AG10803 (cell line): ENCODE results near the gene SOS1.

Source experiments
- DNase-seq: peaks from one replicate; pipeline ENCODE4 v3.0.0; 2010; ENCODE audit warnings: low read depth
- H3K4me3 ChIP-seq: 2 replicates; pipeline ENCODE4 v1.5.1; 2011; ENCODE audit warnings: mild to moderate bottlenecking, low read length, control low read depth
- TF ChIP-seq, protein P1 (sequence below): conservative IDR thresholded peaks from 2 replicates; pipeline ENCODE4 v1.5.1; 2011; ENCODE audit warnings: mild to moderate bottlenecking, low read length, control low read depth, inconsistent platforms

Gene SOS1

GRCh38 chr2:39099310-39099869, 21.5 kb downstream of the SOS1 start:
- no peak overlapping the region for H3K4me3 ChIP-seq
- TF ChIP-seq, protein P1, sequence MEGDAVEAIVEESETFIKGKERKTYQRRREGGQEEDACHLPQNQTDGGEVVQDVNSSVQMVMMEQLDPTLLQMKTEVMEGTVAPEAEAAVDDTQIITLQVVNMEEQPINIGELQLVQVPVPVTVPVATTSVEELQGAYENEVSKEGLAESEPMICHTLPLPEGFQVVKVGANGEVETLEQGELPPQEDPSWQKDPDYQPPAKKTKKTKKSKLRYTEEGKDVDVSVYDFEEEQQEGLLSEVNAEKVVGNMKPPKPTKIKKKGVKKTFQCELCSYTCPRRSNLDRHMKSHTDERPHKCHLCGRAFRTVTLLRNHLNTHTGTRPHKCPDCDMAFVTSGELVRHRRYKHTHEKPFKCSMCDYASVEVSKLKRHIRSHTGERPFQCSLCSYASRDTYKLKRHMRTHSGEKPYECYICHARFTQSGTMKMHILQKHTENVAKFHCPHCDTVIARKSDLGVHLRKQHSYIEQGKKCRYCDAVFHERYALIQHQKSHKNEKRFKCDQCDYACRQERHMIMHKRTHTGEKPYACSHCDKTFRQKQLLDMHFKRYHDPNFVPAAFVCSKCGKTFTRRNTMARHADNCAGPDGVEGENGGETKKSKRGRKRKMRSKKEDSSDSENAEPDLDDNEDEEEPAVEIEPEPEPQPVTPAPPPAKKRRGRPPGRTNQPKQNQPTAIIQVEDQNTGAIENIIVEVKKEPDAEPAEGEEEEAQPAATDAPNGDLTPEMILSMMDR, result no peak
- no peak for DNase-seq

DNA sequence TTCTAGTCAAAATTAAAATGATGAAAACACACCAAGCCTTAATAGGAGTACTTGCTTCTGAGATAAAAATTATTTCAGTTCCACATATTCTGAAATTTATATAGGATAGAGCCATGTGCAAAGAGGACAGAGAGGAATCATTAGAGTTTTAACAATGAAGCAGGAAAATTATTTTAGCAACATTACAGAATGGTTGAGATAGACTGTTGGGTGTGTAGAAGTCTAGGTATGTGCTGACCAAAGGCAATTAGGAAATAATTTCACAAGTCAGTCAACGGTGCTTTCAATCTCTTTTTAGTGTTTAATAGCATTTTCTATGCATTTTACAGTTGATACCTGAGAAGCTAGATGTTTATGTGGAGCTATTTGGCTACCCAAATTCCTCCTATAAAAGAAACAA, 25.2 kb downstream of the SOS1 start:
- DNase-seq, result no peak
- no peak overlapping the region for H3K4me3 ChIP-seq
- TF ChIP-seq, protein P1, result no peak

GRCh38 chr2:39094717-39095363, 26.0 kb downstream of the SOS1 start:
- peak; percentile 77 for DNase-seq
- TF ChIP-seq, protein P1, result no peak
- H3K4me3 ChIP-seq, result no peak overlapping the region

- TF ChIP-seq, protein P1, result no peak
- no peak overlapping the region for H3K4me3 ChIP-seq
- DNase-seq, result no peak
These were observed 27.5 kb downstream of the SOS1 start for GRCh38 chr2:39093218-39093898.

- TF ChIP-seq, protein P1, result no peak
- DNase-seq, result no peak
- H3K4me3 ChIP-seq, result no peak overlapping the region
These were observed 29.3 kb downstream of the SOS1 start for GRCh38 chr2:39091543-39091942.

- TF ChIP-seq, protein P1, result no peak
- H3K4me3 ChIP-seq, result no peak overlapping the region
- no peak for DNase-seq
These were observed 29.8 kb downstream of the SOS1 start for GRCh38 chr2:39091063-39091462.

- H3K4me3 ChIP-seq, result no peak overlapping the region
- DNase-seq, result no peak
- TF ChIP-seq, protein P1, result no peak
These were observed 40.7 kb downstream of the SOS1 start for GRCh38 chr2:39080152-39080551.
